ENCODE measurements around the gene SRSF3. TPM values are rescaled to one million over a fixed set of nuclear protein-coding genes. Genes with fewer than 3 reads are reported as not detected.
A peak's percentile ranks its signal among the peaks of the same experiment; 100 is the strongest.

Gene SRSF3
- total RNA-seq, 2 donors from 2014 or later: 86.4 to 113 TPM

DNA sequence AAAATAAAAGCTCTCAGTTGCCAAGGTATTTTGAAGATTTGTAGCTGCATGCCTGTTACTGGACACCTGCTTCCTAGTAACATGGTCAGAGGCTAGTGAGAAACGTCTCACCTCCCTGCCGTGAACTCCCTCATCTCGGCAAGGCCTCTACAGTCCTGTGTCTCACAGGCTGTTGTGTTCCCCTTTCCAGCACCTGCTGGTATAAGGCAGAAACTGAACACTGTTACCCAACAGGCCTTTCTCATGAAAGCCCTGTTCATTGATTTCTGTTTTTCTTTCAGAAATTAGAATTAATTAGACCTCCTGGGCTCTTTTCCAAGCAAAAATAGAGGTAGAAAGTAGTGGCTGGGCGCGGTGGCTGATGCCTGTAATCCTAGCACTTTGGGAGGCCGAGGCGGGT, 17.6 kb upstream of the SRSF3 start:
- 64 to 72% methylated on average over 7 of the region's 7 CpGs for WGBS, 2 donors
- intact Hi-C loops (cut with DNase I): loop anchor here (10.0 kb wide), 1 partner anchor 122 kb away; no protein-coding TSS in a partner anchor
- DNase-seq (no peak), ATAC-seq (peak; percentile 47)
- H3K9me3 ChIP-seq: no peaks in the 10 kb centered on the region
- no peak overlapping the region for H3K4me3 ChIP-seq
- H3K36me3 ChIP-seq (replicated peaks in 1 of 2; ENCODE audit: insufficient read depth in 1 of 2, low read depth in 2 of 2): no peaks in the 10 kb centered on the region
- no peaks in the 10 kb centered on the region for H3K27me3 ChIP-seq
- H3K27ac ChIP-seq: peak overlapping the region in 3 of 4 donors; percentile 28 to 74 (median 58)
- TF ChIP-seq POLR2A (IDR thresholded peaks at IDR 0.05) (no peak), CTCF (IDR thresholded peaks at IDR 0.05) (peak in 1 of 7 experiments; percentile 4)
- no peaks in the 10 kb centered on the region for H3K4me1 ChIP-seq

GRCh38 chr6:36577301-36577700, 16.9 kb upstream of the SRSF3 start:
- no peaks in the 10 kb centered on the region for H3K4me1 ChIP-seq
- peak overlapping the region in 3 of 4 donors; percentile 28 to 74 (median 58) for H3K27ac ChIP-seq
- intact Hi-C loops (cut with DNase I): loop anchor here (10.0 kb wide), 1 partner anchor 122 kb away; no protein-coding TSS in a partner anchor
- H3K9me3 ChIP-seq: no peaks in the 10 kb centered on the region
- 51 to 57% methylated on average over 2 of the region's 2 CpGs for WGBS, 2 donors
- no peaks in the 10 kb centered on the region for H3K27me3 ChIP-seq
- DNase-seq (peak in 3 of 4 donors; percentile 15 to 50 (median 44)), ATAC-seq (peak; percentile 72)
- TF ChIP-seq POLR2A (IDR thresholded peaks at IDR 0.05): no peak
- no peak for TF ChIP-seq CTCF (IDR thresholded peaks at IDR 0.05)
- no peaks in the 10 kb centered on the region for H3K36me3 ChIP-seq (replicated peaks in 1 of 2; ENCODE audit: insufficient read depth in 1 of 2, low read depth in 2 of 2)
- no peak overlapping the region for H3K4me3 ChIP-seq

DNA sequence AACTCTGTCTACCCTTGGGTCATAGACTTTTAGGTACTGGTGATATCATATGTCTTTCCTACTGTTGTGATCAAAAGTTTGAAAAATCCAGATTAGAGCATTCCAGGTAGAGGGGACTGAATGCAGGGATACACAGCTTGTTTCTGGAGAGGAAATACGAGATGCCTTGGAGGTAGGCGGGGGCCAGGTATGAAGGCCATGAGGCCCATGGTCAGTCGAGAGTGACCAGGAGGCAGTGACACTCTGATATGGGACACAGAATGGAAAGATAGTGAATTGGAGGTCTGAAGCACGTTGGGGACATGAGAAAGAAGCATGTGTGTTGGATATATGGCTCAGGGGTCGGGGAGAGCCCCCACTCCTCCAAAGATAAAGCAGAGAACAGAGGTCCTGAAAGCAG, 16.1 kb upstream of the SRSF3 start:
- intact Hi-C loops (cut with DNase I): loop anchor here (10.0 kb wide), 1 partner anchor 123 kb away; no protein-coding TSS in a partner anchor
- H3K4me3 ChIP-seq: no peak overlapping the region
- 76 to 84% methylated on average over 5 of the region's 5 CpGs for WGBS, 2 donors
- H3K9me3 ChIP-seq: no peaks in the 10 kb centered on the region
- H3K36me3 ChIP-seq (replicated peaks in 1 of 2; ENCODE audit: insufficient read depth in 1 of 2, low read depth in 2 of 2): no peaks in the 10 kb centered on the region
- TF ChIP-seq POLR2A (IDR thresholded peaks at IDR 0.05) (no peak), CTCF (IDR thresholded peaks at IDR 0.05) (no peak)
- no peaks in the 10 kb centered on the region for H3K4me1 ChIP-seq
- DNase-seq: no peak
- H3K27me3 ChIP-seq: no peaks in the 10 kb centered on the region
- peak overlapping the region in 3 of 4 donors; percentile 28 to 74 (median 58) for H3K27ac ChIP-seq
- no peak for ATAC-seq

- DNase-seq: no peak
- Histone ChIP-seq H3K9me3 (no peaks in the 10 kb centered on the region), H3K27ac (peak overlapping the region in 2 of 4 donors; percentile 58 to 74), H3K4me3 (no peak overlapping the region), H3K27me3 (no peaks in the 10 kb centered on the region), H3K4me1 (no peaks in the 10 kb centered on the region), H3K36me3 (replicated peaks in 1 of 2; ENCODE audit: insufficient read depth in 1 of 2, low read depth in 2 of 2) (no peaks in the 10 kb centered on the region)
- no peak for ATAC-seq
- TF ChIP-seq CTCF (IDR thresholded peaks at IDR 0.05) (no peak), POLR2A (IDR thresholded peaks at IDR 0.05) (no peak)
- WGBS, 2 donors: 91 to 100% methylated on average over 4 of the region's 4 CpGs
- intact Hi-C loops (cut with DNase I): loop anchor here (10.0 kb wide), 1 partner anchor 124 kb away; no protein-coding TSS in a partner anchor
These were observed 15.7 kb upstream of the SRSF3 start for GRCh38 chr6:36578431-36578830.

DNA sequence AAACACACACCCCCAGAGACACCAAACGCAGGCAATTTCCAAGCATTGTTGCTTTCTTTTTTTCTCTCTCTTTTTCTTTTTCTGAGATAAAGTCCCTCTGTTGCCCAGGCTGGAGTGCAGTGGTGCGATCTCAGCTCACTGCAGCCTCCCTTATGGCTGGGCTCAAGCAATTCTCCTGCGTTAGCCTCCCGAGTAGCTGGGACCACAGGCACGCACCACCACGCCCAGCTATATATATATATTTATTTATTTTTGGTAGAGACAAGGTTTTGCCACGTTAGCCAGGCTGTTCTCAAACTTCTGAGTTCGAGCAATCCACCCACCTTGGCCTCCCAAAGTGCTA, 14.0 kb upstream of the SRSF3 start:
- ATAC-seq (no peak), DNase-seq (no peak)
- WGBS, 2 donors: 80 to 88% methylated on average over 8 of the region's 8 CpGs
- Histone ChIP-seq H3K27ac (peak overlapping the region in 3 of 4 donors; percentile 51 to 74 (median 58)), H3K27me3 (no peaks in the 10 kb centered on the region), H3K4me3 (no peak overlapping the region), H3K9me3 (no peaks in the 10 kb centered on the region), H3K36me3 (replicated peaks in 1 of 2; ENCODE audit: insufficient read depth in 1 of 2, low read depth in 2 of 2) (no peaks in the 10 kb centered on the region), H3K4me1 (no peaks in the 10 kb centered on the region)
- no peak for TF ChIP-seq CTCF (IDR thresholded peaks at IDR 0.05)
- TF ChIP-seq POLR2A (IDR thresholded peaks at IDR 0.05): no peak
- intact Hi-C loops (cut with DNase I): no loop called here
